HUES6 (cell line): ENCODE data around the gene PRDM13.
"Not testable (repeated sequence)": the region's sequence is repeated elsewhere in the genome, so short reads cannot be mapped to it uniquely, and the experiment has no call there.

ENCODE experiments used
- H3K27ac ChIP-seq: 2 replicates; pipeline ENCODE4 v1.7.0; 2013; ENCODE audit warnings: low read depth, mild to moderate bottlenecking, low read length, inconsistent platforms
- H3K27me3 ChIP-seq: 2 replicates; pipeline ENCODE4 v1.6.1; 2013; ENCODE audit warnings: low read length; ENCODE audit not compliant: control insufficient read depth, insufficient read depth
- H3K36me3 ChIP-seq: 2 replicates; pipeline ENCODE4 v1.6.1; 2013; ENCODE audit warnings: low read length; ENCODE audit not compliant: control insufficient read depth, insufficient read depth
- H3K4me1 ChIP-seq: 2 replicates; pipeline ENCODE4 v1.6.1; 2013; ENCODE audit warnings: low read length; ENCODE audit not compliant: control insufficient read depth, insufficient read depth
- H3K4me3 ChIP-seq: 2 replicates; pipeline ENCODE4 v1.5.1; 2013; ENCODE audit warnings: low read depth, low read length
- H3K9ac ChIP-seq: one replicate; pipeline ENCODE4 v1.6.1; 2013; ENCODE audit warnings: mild to moderate bottlenecking, low read length
- H3K9me3 ChIP-seq: 2 replicates; pipeline ENCODE4 v1.6.1; 2013; ENCODE audit warnings: low read depth, low read length; ENCODE audit not compliant: control insufficient read depth, insufficient read depth

Gene PRDM13

GRCh38 chr6:99645986-99646385, 39.4 kb downstream of the PRDM13 start:
- Histone ChIP-seq H3K9me3 (no peaks in the 10 kb centered on the region), H3K4me3 (no peak overlapping the region), H3K27ac (no peak overlapping the region), H3K27me3 (peaks cover 6% of the 10 kb centered on the region; the same call in 1 of the 2 replicates), H3K36me3 (no peaks in the 10 kb centered on the region), H3K4me1 (no peaks in the 10 kb centered on the region), H3K9ac (no peak overlapping the region)

GRCh38 chr6:99650091-99650571, 43.5 kb downstream of the PRDM13 start:
- H3K36me3 ChIP-seq, H3K27ac ChIP-seq, H3K9me3 ChIP-seq, H3K4me1 ChIP-seq, H3K9ac ChIP-seq, H3K4me3 ChIP-seq, H3K27me3 ChIP-seq: not testable (repeated sequence)

GRCh38 chr6:99660206-99660605, 53.6 kb downstream of the PRDM13 start:
- Histone ChIP-seq H3K36me3 (no peaks in the 10 kb centered on the region), H3K4me3 (no peak overlapping the region), H3K27ac (no peak overlapping the region), H3K9ac (no peak overlapping the region), H3K27me3 (no peaks in the 10 kb centered on the region), H3K9me3 (no peaks in the 10 kb centered on the region), H3K4me1 (0 out of 2 replicates have a peak, but pooled peaks cover 3% of the 10 kb centered on the region)

- Histone ChIP-seq H3K4me1 (0 out of 2 replicates have a peak, but pooled peaks cover 3% of the 10 kb centered on the region), H3K27ac (no peak overlapping the region), H3K4me3 (no peak overlapping the region), H3K9me3 (no peaks in the 10 kb centered on the region), H3K9ac (no peak overlapping the region), H3K27me3 (no peaks in the 10 kb centered on the region), H3K36me3 (no peaks in the 10 kb centered on the region)
These were observed 55.2 kb downstream of the PRDM13 start for GRCh38 chr6:99661870-99662269.

- H3K4me3 ChIP-seq = no peak overlapping the region
- H3K9ac ChIP-seq = no peak overlapping the region
- H3K27ac ChIP-seq = no peak overlapping the region
- H3K27me3 ChIP-seq = no peaks in the 10 kb centered on the region
- 0 out of 2 replicates have a peak, but pooled peaks cover 3% of the 10 kb centered on the region for H3K4me1 ChIP-seq
- H3K36me3 ChIP-seq = no peaks in the 10 kb centered on the region
- no peaks in the 10 kb centered on the region for H3K9me3 ChIP-seq
These were observed 56.0 kb downstream of the PRDM13 start for GRCh38 chr6:99662616-99663015.
